IgD-negative memory B cell (primary cell): ENCODE results near the gene TMCC2. TPM values are rescaled to one million over a fixed set of nuclear protein-coding genes. Genes with fewer than 3 reads are reported as not detected.
A peak's percentile ranks its signal among the peaks of the same experiment; 100 is the strongest.

Experiments used
- H3K27ac Mint-ChIP-seq, 3 donors: one replicate each; pipeline ENCODE4 v1.8.0; 2020 to 2022; ENCODE audit warnings: mild to moderate bottlenecking in 3 of 3, mixed read lengths in 3 of 3, moderate library complexity in 1 of 3
- H3K27me3 Mint-ChIP-seq: one replicate; pipeline ENCODE4 v1.8.0; 2021; ENCODE audit warnings: mixed read lengths
- H3K36me3 Mint-ChIP-seq: one replicate; pipeline ENCODE4 v1.8.0; 2020; ENCODE audit warnings: mild to moderate bottlenecking, mixed read lengths
- H3K4me1 Mint-ChIP-seq, 3 donors: one replicate each; pipeline ENCODE4 v1.8.0; 2020 to 2022; ENCODE audit warnings: mixed read lengths in 3 of 3, mild to moderate bottlenecking in 1 of 3
- H3K4me3 Mint-ChIP-seq, 4 donors: one replicate each; pipeline ENCODE4 v1.8.0; 2020 to 2022; ENCODE audit warnings: mild to moderate bottlenecking in 4 of 4, mixed read lengths in 4 of 4, moderate library complexity in 3 of 4
- H3K9me3 Mint-ChIP-seq, 3 donors: one replicate each; pipeline ENCODE4 v1.8.0; 2020 to 2021; ENCODE audit warnings: mixed read lengths in 3 of 3, mild to moderate bottlenecking in 1 of 3
- polyA plus RNA-seq: library from polyadenylated mRNA; unstranded; fragments of 300-500 nt; fragmentation: Illumina TruSeq; gene quantifications from one replicate; pipeline ENCODE4 v1.2.3, GENCODE V29; 2021

TMCC2 gene
- polyA plus RNA-seq, 1 donor from 2014 or later, result 0.11 TPM

GRCh38 chr1:205301842-205302588 is 74.3 kb downstream of the TMCC2 start:
- H3K36me3 Mint-ChIP-seq, result peaks cover 3% of the 10 kb centered on the region
- H3K27ac Mint-ChIP-seq, result peak overlapping the region; percentile 58 to 96 (median 86)
- no peaks in the 10 kb centered on the region for H3K27me3 Mint-ChIP-seq
- peak overlapping the region in 3 of 4 donors; percentile 23 to 51 (median 38) for H3K4me3 Mint-ChIP-seq
- no peaks in the 10 kb centered on the region for H3K9me3 Mint-ChIP-seq
- H3K4me1 Mint-ChIP-seq, result peaks cover 22 to 42% (median 29%) of the 10 kb centered on the region in 3 donors

- Mint-ChIP-seq H3K27ac (no peak overlapping the region), H3K27me3 (no peaks in the 10 kb centered on the region), H3K9me3 (no peaks in the 10 kb centered on the region), H3K4me3 (peak overlapping the region in 2 of 4 donors; percentile 8 to 79), H3K36me3 (peaks cover 3% of the 10 kb centered on the region), H3K4me1 (peaks cover 22 to 43% (median 26%) of the 10 kb centered on the region in 3 donors)
Measured at GRCh38 chr1:205303247-205303888, 75.6 kb downstream of the TMCC2 start.

GRCh38 chr1:205304046-205304694 is 76.4 kb downstream of the TMCC2 start:
- no peaks in the 10 kb centered on the region for H3K9me3 Mint-ChIP-seq
- H3K4me1 Mint-ChIP-seq, result peaks cover 22 to 38% (median 22%) of the 10 kb centered on the region in 3 donors
- peak overlapping the region in 2 of 4 donors; percentile 5 to 44 for H3K4me3 Mint-ChIP-seq
- no peaks in the 10 kb centered on the region for H3K27me3 Mint-ChIP-seq
- H3K27ac Mint-ChIP-seq, result peak overlapping the region in 1 of 3 donors; percentile 62
- peaks cover 3% of the 10 kb centered on the region for H3K36me3 Mint-ChIP-seq

GRCh38 chr1:205304695-205305070 is 76.9 kb downstream of the TMCC2 start:
- H3K9me3 Mint-ChIP-seq, result no peaks in the 10 kb centered on the region
- peaks cover 3% of the 10 kb centered on the region for H3K36me3 Mint-ChIP-seq
- H3K27ac Mint-ChIP-seq, result peak overlapping the region in 2 of 3 donors; percentile 62 to 71
- H3K4me1 Mint-ChIP-seq, result peaks cover 21 to 38% (median 23%) of the 10 kb centered on the region in 3 donors
- peak overlapping the region in 1 of 4 donors; percentile 44 for H3K4me3 Mint-ChIP-seq
- no peaks in the 10 kb centered on the region for H3K27me3 Mint-ChIP-seq

GRCh38 chr1:205306929-205307566 is 79.3 kb downstream of the TMCC2 start:
- Mint-ChIP-seq H3K9me3 (no peaks in the 10 kb centered on the region), H3K27me3 (no peaks in the 10 kb centered on the region), H3K36me3 (peaks cover 11% of the 10 kb centered on the region), H3K27ac (peak overlapping the region; percentile 27 to 71 (median 67)), H3K4me3 (peak overlapping the region in 1 of 4 donors; percentile 17), H3K4me1 (peaks cover 27 to 36% (median 29%) of the 10 kb centered on the region in 3 donors)

- Mint-ChIP-seq H3K4me3 (peak overlapping the region in 2 of 4 donors; percentile 41 to 90), H3K4me1 (peaks cover 40 to 52% (median 48%) of the 10 kb centered on the region in 3 donors), H3K27ac (peak overlapping the region; percentile 92 to 97 (median 95)), H3K27me3 (no peaks in the 10 kb centered on the region), H3K9me3 (no peaks in the 10 kb centered on the region), H3K36me3 (peaks cover 8% of the 10 kb centered on the region)
Measured at GRCh38 chr1:205309741-205310140, 82.0 kb downstream of the TMCC2 start.

GRCh38 chr1:205310976-205311704 is 83.4 kb downstream of the TMCC2 start:
- H3K36me3 Mint-ChIP-seq, result peaks cover 8% of the 10 kb centered on the region
- peak overlapping the region; percentile 66 to 94 (median 84) for H3K4me3 Mint-ChIP-seq
- H3K4me1 Mint-ChIP-seq, result peaks cover 51 to 60% (median 56%) of the 10 kb centered on the region in 3 donors
- no peaks in the 10 kb centered on the region for H3K27me3 Mint-ChIP-seq
- peak overlapping the region; percentile 92 to 97 (median 95) for H3K27ac Mint-ChIP-seq
- no peaks in the 10 kb centered on the region for H3K9me3 Mint-ChIP-seq

- Mint-ChIP-seq H3K36me3 (peaks cover 8% of the 10 kb centered on the region), H3K9me3 (no peaks in the 10 kb centered on the region), H3K27me3 (no peaks in the 10 kb centered on the region), H3K4me1 (peaks cover 69 to 71% (median 71%) of the 10 kb centered on the region in 3 donors), H3K27ac (peak overlapping the region; percentile 95 to 98 (median 97)), H3K4me3 (peak overlapping the region; percentile 85 to 96 (median 92))
Measured at GRCh38 chr1:205312866-205313562, 85.3 kb downstream of the TMCC2 start.

- H3K4me1 Mint-ChIP-seq, result peaks cover 71 to 78% (median 76%) of the 10 kb centered on the region in 3 donors
- H3K27ac Mint-ChIP-seq, result peak overlapping the region; percentile 95 to 98 (median 97)
- no peaks in the 10 kb centered on the region for H3K9me3 Mint-ChIP-seq
- H3K27me3 Mint-ChIP-seq, result no peaks in the 10 kb centered on the region
- peak overlapping the region; percentile 85 to 96 (median 92) for H3K4me3 Mint-ChIP-seq
- H3K36me3 Mint-ChIP-seq, result peaks cover 8% of the 10 kb centered on the region
Measured at GRCh38 chr1:205313563-205314308, 86.0 kb downstream of the TMCC2 start.

- peak overlapping the region; percentile 95 to 98 (median 97) for H3K27ac Mint-ChIP-seq
- H3K4me3 Mint-ChIP-seq, result peak overlapping the region; percentile 85 to 96 (median 92)
- H3K36me3 Mint-ChIP-seq, result peaks cover 8% of the 10 kb centered on the region
- H3K27me3 Mint-ChIP-seq, result no peaks in the 10 kb centered on the region
- H3K4me1 Mint-ChIP-seq, result peaks cover 72 to 81% (median 76%) of the 10 kb centered on the region in 3 donors
- H3K9me3 Mint-ChIP-seq, result no peaks in the 10 kb centered on the region
Measured at GRCh38 chr1:205315008-205315618, 87.4 kb downstream of the TMCC2 start.

- H3K4me3 Mint-ChIP-seq, result peak overlapping the region; percentile 57 to 96 (median 91)
- no peaks in the 10 kb centered on the region for H3K27me3 Mint-ChIP-seq
- H3K27ac Mint-ChIP-seq, result peak overlapping the region; percentile 82 to 97 (median 95)
- no peaks in the 10 kb centered on the region for H3K9me3 Mint-ChIP-seq
- peaks cover 64 to 76% (median 66%) of the 10 kb centered on the region in 3 donors for H3K4me1 Mint-ChIP-seq
- H3K36me3 Mint-ChIP-seq, result peaks cover 7% of the 10 kb centered on the region
Measured at GRCh38 chr1:205316161-205316566, 88.4 kb downstream of the TMCC2 start.

GRCh38 chr1:205317311-205317917 is 89.7 kb downstream of the TMCC2 start:
- peak overlapping the region; percentile 82 to 97 (median 95) for H3K27ac Mint-ChIP-seq
- H3K9me3 Mint-ChIP-seq, result peaks cover 0 to 1% (median 0%) of the 10 kb centered on the region in 3 donors
- H3K36me3 Mint-ChIP-seq, result peaks cover 2% of the 10 kb centered on the region
- H3K27me3 Mint-ChIP-seq, result no peaks in the 10 kb centered on the region
- H3K4me1 Mint-ChIP-seq, result peaks cover 56 to 69% (median 57%) of the 10 kb centered on the region in 3 donors
- peak overlapping the region; percentile 88 to 100 (median 96) for H3K4me3 Mint-ChIP-seq
